Upper lobe of left lung (tissue), 4 donors: ENCODE results near the gene UBE3D.
"Not testable (repeated sequence)": the region's sequence is repeated elsewhere in the genome, so short reads cannot be mapped to it uniquely, and the experiment has no call there.

ENCODE experiments used
- POLR2A ChIP-seq, 4 donors: fragments of 450-650 bp; IDR thresholded peaks; one replicate each; pipeline ENCODE4 v1.5.1; 2016 to 2017; ENCODE audit warnings: antibody characterized with exemption in 4 of 4, mild to moderate bottlenecking in 2 of 4
- POLR2AphosphoS5 ChIP-seq, 2 donors: sonication (generic); formaldehyde crosslinking; IDR thresholded peaks; one replicate each; pipeline ENCODE4 v1.5.1; 2017; ENCODE audit warnings: antibody characterized with exemption in 2 of 2
- TF ChIP-seq, protein P1 (sequence below), 6 experiments: fragments of 450-650 bp in 4 of 6; fragments of 200-600 bp in 2 of 6; sonication (generic) in 2 of 6; IDR thresholded peaks; one replicate each; pipeline ENCODE4 v1.5.1; 2016 to 2019; ENCODE audit warnings: antibody characterized with exemption in 6 of 6

DNA sequence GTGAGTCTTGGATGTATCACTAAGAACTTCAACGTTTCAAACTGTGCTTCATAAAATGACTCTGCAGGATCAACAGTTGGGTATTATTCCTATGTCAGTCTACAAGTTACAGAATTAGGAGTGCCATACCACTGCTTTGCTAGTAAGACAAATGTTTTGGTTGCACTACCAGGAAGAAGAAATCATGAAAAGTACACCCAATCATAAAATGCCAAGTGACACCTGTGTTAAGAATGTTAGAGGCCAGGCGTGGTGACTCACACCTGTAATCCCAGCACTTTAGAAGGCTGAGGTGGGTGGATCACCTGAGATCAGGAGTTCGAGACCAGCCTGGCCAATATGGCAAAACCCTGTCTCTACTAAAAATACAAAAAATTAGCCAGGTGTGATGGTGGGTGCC is 174.1 kb downstream of the UBE3D start:
- TF ChIP-seq, protein P1, sequence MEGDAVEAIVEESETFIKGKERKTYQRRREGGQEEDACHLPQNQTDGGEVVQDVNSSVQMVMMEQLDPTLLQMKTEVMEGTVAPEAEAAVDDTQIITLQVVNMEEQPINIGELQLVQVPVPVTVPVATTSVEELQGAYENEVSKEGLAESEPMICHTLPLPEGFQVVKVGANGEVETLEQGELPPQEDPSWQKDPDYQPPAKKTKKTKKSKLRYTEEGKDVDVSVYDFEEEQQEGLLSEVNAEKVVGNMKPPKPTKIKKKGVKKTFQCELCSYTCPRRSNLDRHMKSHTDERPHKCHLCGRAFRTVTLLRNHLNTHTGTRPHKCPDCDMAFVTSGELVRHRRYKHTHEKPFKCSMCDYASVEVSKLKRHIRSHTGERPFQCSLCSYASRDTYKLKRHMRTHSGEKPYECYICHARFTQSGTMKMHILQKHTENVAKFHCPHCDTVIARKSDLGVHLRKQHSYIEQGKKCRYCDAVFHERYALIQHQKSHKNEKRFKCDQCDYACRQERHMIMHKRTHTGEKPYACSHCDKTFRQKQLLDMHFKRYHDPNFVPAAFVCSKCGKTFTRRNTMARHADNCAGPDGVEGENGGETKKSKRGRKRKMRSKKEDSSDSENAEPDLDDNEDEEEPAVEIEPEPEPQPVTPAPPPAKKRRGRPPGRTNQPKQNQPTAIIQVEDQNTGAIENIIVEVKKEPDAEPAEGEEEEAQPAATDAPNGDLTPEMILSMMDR (IDR thresholded peaks at IDR 0.05) = not testable (repeated sequence)
- TF ChIP-seq POLR2AphosphoS5, POLR2A (IDR thresholded peaks at IDR 0.05): not testable (repeated sequence)
